Amygdala (tissue), 56 donors: ENCODE measurements around the gene EPHB2.
A peak's percentile ranks its signal among the peaks of the same experiment; 100 is the strongest.

Source experiments
- DNase-seq, 56 donors: peaks; one replicate each; lab custom pipeline; 2025; lab: John Stamatoyannopoulos, UW

EPHB2 gene

DNA sequence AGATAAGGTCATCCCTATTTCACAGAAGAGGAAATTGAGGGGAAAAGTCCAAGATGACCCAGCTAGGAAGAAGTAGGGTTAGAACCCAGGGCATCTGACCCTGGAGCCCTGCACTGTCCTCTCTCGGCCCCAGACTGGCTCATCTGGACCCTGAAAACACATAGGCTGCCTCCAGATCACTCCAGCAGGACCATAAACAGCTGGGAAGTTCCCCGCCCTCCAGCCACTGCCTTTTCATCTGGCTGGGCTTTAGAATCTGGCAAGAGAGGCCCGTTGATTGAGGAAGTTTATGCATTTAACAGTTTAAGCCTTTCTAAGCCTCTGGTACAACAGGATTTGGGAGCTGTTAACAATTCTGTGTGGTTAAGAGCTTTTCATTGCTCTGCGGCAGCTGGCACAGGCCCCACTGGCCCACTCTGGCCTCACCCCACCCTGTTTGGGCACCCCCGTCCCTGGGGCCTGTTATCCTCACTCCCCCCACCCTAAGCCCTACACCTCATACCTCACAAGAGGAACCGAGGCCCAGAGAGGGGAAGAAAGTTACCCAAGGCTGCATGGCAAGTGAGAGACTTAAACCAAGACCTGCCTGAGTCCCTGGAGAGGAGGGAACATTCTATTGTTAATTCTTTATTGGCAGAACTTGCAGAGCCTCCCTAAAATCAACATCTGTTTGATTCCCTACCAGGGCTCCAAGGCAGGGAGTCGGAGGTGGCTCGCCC, 84.2 kb downstream of the EPHB2 start:
- no peak for DNase-seq

DNA sequence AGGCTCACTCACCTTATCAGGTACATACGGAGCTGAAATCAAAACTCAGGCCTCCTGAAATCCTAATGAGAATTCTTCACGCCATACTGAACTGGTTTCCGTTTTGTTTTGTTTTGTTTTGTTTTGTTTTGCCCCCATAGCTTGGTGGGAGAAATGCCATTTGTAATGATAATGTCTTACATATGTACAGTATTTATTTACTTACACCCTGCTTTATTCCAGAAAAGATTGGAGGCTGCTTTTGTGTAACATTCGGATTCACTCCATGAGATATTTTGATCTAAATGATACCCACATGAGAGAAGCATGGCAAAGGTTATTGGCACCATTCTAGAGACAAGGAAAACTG, 84.7 kb downstream of the EPHB2 start:
- no peak for DNase-seq

DNA sequence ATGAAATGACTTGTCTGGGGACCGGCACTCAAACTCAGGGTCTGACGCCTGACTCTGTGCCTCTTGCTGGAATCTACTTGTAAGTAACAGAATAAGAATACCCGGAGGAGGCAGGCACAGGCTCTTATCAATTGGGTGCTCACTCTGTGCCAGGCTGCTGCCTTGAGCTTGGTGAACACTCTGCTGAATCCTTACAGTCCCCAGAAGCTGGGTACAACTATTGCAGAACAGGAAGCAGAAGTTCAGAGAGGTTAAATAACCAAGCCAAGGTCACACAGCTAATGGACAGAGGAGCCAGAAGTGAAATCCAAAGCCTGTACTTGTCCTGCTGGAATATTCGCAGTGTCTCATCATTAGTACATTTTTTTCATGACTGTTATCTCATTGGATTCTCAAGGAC, 86.0 kb downstream of the EPHB2 start:
- DNase-seq = no peak

GRCh38 chr1:22798083-22798482, 87.4 kb downstream of the EPHB2 start:
- DNase-seq = no peak

- peak in 20 of 56 donors; percentile 11 to 73 (median 36) for DNase-seq
These were observed 89.3 kb downstream of the EPHB2 start for GRCh38 chr1:22799971-22800370.

DNA sequence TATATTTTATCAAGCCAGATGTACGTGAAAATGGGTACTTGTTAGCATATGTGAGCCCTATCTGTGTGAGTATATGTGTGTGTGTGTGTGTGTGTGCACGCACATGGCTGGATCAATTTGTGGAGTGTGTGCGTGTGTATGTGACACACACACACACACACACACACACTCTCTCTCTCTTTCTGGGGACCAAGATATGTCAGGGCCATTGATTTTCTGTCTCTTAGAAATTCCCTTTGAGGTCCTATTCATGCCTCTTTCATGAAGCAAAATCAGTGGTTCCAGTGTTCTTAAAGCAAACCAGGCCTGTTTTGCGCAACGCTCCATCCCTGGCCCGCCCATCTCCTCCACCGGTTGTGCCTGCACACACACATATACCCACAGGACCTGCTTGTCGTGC, 90.0 kb downstream of the EPHB2 start:
- DNase-seq = no peak

GRCh38 chr1:22801347-22801746, 90.7 kb downstream of the EPHB2 start:
- no peak for DNase-seq

DNA sequence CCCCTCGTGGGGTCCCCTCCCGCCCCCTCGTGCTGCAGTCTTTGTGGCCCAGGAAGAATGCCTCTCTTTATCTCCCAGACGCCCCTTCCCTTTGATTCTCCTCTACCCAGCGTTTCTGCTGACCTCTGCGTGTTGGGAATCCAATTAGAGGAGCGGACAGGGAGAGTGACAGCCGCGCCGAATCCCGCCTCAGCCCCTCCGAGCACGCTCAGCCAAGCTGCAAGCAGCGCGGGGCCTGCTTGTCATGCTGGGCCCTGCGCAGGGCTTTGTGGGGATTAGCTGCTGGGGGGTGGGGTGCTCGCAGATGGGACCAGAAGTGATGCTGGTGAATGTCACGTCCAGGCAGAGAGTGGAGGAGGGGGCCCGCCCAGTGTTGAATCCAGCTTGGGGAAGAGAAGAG, 91.1 kb downstream of the EPHB2 start:
- DNase-seq = peak in 4 of 56 donors; percentile 17 to 34 (median 21)

GRCh38 chr1:22803833-22804232, 93.2 kb downstream of the EPHB2 start:
- DNase-seq = no peak

GRCh38 chr1:22804406-22804805, 93.8 kb downstream of the EPHB2 start:
- DNase-seq = no peak

GRCh38 chr1:22804969-22805671, 94.5 kb downstream of the EPHB2 start:
- no peak for DNase-seq

DNA sequence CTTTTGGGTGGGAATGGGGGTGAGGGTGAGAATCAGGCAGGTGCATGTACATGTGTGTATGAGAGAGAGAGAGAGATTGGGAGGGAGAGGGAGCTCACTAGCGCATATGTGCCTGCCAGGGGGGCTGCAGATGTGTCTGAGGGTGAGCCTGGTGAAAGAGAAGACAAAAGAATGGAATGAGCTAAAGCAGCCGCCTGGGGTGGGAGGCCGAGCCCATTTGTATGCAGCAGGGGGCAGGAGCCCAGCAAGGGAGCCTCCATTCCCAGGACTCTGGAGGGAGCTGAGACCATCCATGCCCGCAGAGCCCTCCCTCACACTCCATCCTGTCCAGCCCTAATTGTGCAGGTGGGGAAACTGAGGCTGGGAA, 95.0 kb downstream of the EPHB2 start:
- DNase-seq = no peak

DNA sequence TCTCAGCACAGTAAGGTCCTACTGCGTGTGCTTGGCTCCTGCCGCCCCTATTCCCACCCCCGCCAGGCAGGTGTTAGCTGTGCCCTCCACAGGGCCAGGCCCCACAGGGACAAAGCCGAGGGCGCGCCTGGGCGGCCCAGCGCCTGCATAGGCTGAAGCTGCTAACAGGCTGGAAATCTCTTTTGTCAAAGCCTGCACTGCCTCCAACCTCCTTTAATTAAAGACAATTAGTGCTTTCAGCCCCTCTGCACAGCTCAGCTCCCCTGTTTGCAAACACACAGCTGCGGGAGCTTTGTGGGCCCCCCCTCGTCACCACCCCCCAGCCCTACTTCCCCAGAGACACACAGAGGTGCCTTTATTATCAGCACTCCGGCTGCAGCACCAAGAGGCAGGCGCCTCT, 95.9 kb downstream of the EPHB2 start:
- peak in 52 of 56 donors; percentile 27 to 86 (median 64) for DNase-seq

DNA sequence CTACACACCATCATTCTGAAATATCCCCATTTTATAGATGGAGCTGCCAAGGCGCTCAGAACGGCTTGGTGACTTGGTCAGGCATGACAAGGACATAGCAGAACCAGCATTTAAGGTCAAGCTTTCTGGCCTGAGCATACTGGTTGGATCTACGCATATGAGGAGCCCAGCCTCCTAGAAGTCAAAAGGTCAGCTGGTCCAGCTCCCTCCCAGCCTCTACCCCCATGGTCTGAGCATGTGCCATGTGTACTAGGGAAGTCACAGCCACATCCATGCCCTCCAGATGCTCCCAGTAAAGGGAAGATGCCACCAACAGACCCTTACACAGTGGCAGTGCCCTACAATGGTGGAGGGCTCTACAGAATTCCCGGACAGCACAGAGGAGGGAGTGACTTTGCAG, 96.7 kb downstream of the EPHB2 start:
- DNase-seq = peak in 1 of 56 donors; percentile 21

GRCh38 chr1:22808186-22808675, 97.6 kb downstream of the EPHB2 start:
- no peak for DNase-seq

- DNase-seq = peak in 41 of 56 donors; percentile 15 to 79 (median 43)
These were observed 98.2 kb downstream of the EPHB2 start for GRCh38 chr1:22808676-22809483.

- DNase-seq = no peak
These were observed 99.1 kb downstream of the EPHB2 start for GRCh38 chr1:22809783-22810182.

DNA sequence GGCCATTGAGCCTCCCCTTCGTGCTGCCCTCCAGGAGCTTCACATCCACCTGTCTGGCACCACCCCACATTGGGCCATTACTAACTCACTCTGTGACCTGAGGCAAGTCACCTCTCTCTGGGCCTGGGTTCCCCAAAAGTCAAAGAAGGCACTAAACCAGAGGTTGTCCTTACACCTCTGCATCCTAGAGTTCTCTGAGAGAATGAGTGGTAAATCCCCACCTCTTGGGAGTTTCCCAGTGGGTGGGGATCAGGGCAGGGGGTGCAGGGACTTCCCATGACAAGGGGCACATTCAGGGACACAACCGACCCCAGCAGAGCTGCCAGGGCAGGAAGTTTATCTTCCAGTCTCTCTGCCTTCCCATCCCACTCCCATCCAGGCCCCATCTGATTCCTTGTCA, 99.7 kb downstream of the EPHB2 start:
- DNase-seq = no peak

DNA sequence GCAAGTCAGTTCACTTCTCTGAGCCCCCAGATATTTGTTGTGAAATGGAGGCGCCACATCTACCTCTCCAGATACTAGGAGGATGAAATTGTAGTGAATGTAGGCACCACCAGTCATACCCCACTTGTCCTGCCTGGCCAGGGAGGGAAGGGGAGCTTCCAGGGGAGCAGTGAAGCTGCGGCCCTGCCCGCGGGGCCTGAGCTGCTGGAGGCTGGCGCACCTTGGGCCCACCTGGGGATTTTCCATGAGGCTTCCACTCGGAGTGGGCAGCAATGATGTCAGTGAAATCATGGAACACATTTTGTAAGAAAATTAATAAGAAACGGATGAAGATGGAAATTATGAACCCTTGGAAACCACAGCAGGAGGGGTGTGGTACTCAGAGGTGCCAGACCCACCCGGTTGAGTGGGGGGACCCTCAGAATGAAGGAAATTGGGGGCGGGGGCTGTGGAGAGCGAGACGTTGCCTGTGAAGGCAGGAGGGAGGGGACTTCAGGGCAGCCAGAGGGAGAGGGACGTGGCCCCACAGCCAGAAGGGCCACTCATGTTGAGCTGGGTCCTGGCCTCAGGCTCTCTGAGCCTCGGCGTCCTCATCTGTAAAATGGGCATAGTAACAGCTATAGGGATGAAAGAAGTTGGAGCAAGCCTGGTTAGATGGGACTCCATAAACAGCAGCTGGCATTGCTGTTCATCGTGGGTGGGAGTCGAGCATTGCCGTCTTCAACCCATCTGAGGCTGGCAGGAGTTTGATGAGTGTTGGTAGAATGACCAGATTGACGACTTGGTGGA, 101.6 kb downstream of the EPHB2 start:
- no peak for DNase-seq

DNA sequence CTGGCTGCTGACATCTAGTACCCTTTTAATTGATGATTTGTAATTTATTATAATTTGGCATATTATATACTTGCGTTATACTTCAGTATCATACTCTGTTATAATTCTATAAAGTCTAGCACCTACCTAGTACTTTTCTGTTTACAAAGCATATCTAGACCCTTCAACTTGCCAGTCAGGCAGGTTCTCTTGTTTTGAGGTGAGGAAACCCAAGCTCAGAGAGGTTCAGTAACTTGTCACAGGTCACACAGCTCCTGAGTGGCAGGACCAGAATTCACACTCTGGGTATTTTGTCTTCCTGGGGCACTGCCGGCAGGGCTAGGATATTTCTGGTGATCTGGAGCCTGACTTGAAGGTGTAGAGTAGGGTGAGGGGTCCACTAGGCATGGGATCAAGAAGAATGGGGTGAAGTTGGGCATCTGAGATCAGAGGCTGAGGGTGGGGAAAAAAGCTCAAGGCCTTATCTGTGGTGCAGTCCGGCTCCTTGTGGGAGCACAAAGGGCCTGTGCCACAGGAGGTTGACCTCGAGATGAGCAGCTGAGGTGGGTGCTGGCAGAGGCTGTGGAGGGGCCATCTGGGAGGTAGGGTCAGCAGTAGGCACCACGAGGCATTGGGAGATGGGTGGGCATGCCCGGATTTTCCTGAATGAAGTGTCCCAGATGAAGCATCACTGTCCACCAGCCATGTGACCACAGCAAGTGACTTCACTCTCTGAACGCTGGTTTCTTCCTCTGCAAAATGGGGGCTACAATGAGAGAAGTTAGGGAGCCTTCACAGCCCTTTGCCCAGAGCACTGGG, 102.6 kb downstream of the EPHB2 start:
- DNase-seq = no peak
